Fibroblast of mammary gland (primary cell): ENCODE results near the gene CADPS.

Experiments
- DNase-seq: peaks from one replicate; pipeline ENCODE4 v3.0.0-alpha.2; 2010; ENCODE audit warnings: low read depth
- H3K4me3 ChIP-seq: 2 replicates; pipeline ENCODE4 v1.5.1; 2011; ENCODE audit warnings: low read depth, mild to moderate bottlenecking, low read length, moderate library complexity; ENCODE audit not compliant: control insufficient read depth
- TF ChIP-seq, protein P1 (sequence below): conservative IDR thresholded peaks from 2 replicates; pipeline ENCODE4 v1.5.1; 2011; ENCODE audit warnings: low read depth, low read length, inconsistent platforms; ENCODE audit not compliant: control insufficient read depth, insufficient read depth

CADPS gene

GRCh38 chr3:62918131-62918530 is 42.9 kb upstream of the CADPS start:
- DNase-seq = no peak
- TF ChIP-seq, protein P1, sequence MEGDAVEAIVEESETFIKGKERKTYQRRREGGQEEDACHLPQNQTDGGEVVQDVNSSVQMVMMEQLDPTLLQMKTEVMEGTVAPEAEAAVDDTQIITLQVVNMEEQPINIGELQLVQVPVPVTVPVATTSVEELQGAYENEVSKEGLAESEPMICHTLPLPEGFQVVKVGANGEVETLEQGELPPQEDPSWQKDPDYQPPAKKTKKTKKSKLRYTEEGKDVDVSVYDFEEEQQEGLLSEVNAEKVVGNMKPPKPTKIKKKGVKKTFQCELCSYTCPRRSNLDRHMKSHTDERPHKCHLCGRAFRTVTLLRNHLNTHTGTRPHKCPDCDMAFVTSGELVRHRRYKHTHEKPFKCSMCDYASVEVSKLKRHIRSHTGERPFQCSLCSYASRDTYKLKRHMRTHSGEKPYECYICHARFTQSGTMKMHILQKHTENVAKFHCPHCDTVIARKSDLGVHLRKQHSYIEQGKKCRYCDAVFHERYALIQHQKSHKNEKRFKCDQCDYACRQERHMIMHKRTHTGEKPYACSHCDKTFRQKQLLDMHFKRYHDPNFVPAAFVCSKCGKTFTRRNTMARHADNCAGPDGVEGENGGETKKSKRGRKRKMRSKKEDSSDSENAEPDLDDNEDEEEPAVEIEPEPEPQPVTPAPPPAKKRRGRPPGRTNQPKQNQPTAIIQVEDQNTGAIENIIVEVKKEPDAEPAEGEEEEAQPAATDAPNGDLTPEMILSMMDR = no peak
- no peak overlapping the region for H3K4me3 ChIP-seq

GRCh38 chr3:62911526-62911925 is 36.3 kb upstream of the CADPS start:
- TF ChIP-seq, protein P1 = no peak
- DNase-seq = peak; percentile 7
- no peak overlapping the region for H3K4me3 ChIP-seq

DNA sequence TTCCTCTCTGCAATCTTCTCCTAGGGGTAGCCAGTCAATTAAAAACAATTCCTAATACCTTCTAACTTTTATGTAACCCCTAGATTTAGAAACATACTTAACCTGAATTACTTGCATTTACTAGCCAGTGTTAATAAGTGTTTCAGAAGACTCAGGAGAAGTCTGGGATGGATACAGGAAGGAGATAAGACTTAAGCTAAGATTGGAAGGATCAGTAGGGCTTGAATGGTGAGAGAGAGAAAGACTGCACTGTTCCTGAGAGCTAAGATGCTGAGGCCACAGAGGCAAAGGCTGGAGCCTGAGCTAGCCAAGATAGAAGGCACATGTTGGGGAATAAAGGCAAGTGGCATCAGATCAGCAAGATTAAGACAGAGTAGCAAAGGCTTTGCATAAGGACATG is 30.1 kb upstream of the CADPS start:
- TF ChIP-seq, protein P1 = no peak
- H3K4me3 ChIP-seq = no peak overlapping the region
- DNase-seq = no peak

DNA sequence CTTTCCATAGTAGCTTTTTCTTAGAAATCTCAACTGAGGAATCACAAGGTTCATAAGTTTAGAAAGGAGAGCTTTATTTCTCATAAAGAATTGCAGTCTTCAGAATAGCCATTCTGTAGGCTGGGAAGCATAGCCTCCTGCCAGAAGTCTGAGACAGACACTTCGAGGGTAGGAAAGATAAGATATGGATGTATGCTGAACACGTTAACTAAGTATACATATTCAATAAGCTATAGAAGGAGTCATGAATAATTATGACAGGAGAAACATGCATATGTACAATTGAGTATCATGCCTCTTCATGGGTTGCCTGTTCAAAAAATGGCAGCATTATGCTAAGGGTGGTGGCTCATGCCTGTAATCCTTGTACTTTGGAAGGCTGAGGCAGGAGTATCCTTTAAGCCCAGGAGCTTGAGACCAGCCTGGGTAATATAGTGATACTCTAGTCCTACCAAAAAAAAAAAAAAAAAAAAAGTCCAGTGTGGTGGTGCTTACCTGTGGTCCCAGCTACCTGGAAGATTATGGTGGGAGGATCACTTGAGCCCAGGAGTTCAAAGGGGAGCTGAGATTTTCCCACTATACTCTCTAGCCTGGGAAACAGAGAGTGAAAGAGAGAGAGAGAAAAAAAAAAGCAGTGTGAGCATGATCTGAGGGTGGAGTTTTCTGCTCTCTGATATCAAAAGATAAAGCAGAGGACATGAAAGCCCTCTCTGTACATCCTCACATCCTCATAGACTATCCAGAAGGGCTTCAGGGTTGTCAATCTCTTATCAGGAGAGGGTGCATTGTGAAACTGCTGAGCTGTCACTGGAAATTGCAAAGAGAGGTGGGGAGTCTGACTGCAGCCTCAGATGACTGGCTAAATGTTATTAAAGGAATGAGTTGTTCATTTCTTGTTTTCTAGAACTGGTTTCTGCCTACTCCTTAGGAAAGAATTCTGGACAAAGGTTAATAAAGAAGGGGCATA is 23.6 kb upstream of the CADPS start:
- TF ChIP-seq, protein P1 = no peak
- no peak overlapping the region for H3K4me3 ChIP-seq
- DNase-seq = no peak

GRCh38 chr3:62895901-62896300 is 20.7 kb upstream of the CADPS start:
- DNase-seq = no peak
- TF ChIP-seq, protein P1 = no peak
- H3K4me3 ChIP-seq = no peak overlapping the region

- TF ChIP-seq, protein P1 = no peak
- DNase-seq = no peak
- no peak overlapping the region for H3K4me3 ChIP-seq
Observed at GRCh38 chr3:62892951-62893350, 17.7 kb upstream of the CADPS start.

DNA sequence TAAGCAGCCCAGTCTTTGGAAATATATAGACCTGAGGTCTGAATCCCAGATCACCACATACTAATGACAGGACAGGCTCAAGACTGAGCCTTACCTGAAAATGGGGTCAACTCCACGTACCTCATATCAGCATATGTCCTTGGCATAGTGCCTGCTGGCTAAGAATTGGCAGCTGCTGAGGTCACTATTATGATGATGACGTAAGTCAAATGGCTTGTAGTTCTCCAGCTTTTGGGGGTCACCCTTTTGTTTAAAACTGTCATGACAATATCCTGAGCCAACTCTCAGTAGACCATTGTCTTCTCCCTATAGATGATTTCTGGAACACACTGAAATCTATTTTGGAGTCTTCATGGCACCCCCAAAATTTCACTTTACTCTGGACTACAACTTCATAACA is 16.8 kb upstream of the CADPS start:
- TF ChIP-seq, protein P1 = no peak
- no peak overlapping the region for H3K4me3 ChIP-seq

More for the DNA sequence above, 16.8 kb upstream of the CADPS start:
- no peak for DNase-seq
